K562 (cell line): ENCODE measurements around the gene BHLHE40. TPM values are rescaled to one million over a fixed set of nuclear protein-coding genes. Genes with fewer than 3 reads are reported as not detected.

Experiments used
- CBFA2T3 ChIP-seq: fragments of 450-650 bp; IDR thresholded peaks from 2 replicates; pipeline ENCODE4 v1.6.1; 2017
- COPS2 ChIP-seq: fragments of 450-650 bp; conservative IDR thresholded peaks from 2 replicates; pipeline ENCODE4 v1.6.1; 2016; ENCODE audit warnings: mild to moderate bottlenecking, moderate library complexity
- DNMT1 ChIP-seq: fragments of 450-650 bp; IDR thresholded peaks from 2 replicates; pipeline ENCODE4 v1.6.1; 2016; ENCODE audit warnings: antibody characterized with exemption, mild to moderate bottlenecking
- FOXA3 ChIP-seq, 2 experiments: fragments of 450-650 bp in 1 of 2; sonication (generic) in 1 of 2; formaldehyde crosslinking; IDR thresholded peaks in 1 of 2; conservative IDR thresholded peaks in 1 of 2; 2 replicates each; pipeline versions ENCODE4 v1.4.0 to v1.8.0; 2020 to 2022; ENCODE audit warnings: mild to moderate bottlenecking in 2 of 2, missing genetic modification reagents in 1 of 2
- GTF2E2 ChIP-seq: fragments of 200-800 bp; sonication (Bioruptor generic); IDR thresholded peaks from 2 replicates; pipeline ENCODE4 v1.6.1; 2016; ENCODE audit warnings: missing genetic modification characterization, missing compliant biosample characterization
- HDAC6 ChIP-seq: IDR thresholded peaks from 2 replicates; pipeline ENCODE4 v1.6.1; 2012; ENCODE audit warnings: low read depth, mild to moderate bottlenecking, control low read depth, inconsistent platforms, low read length, moderate library complexity
- KDM4B ChIP-seq, 2 experiments: fragments of 450-650 bp in 1 of 2; sonication (generic) in 1 of 2; IDR thresholded peaks; 2 replicates each; pipeline ENCODE4 v1.6.1; 2016 to 2017; ENCODE audit warnings: borderline replicate concordance in 2 of 2, antibody characterized with exemption in 1 of 2, low read depth in 1 of 2, mild to moderate bottlenecking in 1 of 2
- MXI1 ChIP-seq: IDR thresholded peaks from 2 replicates; pipeline ENCODE4 v1.6.1; 2011; ENCODE audit warnings: low read depth, mild to moderate bottlenecking, improper control_type of control experiment, low read length
- RFX7 ChIP-seq: fragments of 250-450 bp; sonication (Bioruptor Pico); IDR thresholded peaks from 2 replicates; pipeline ENCODE4 v1.5.1; 2021; ENCODE audit warnings: mild to moderate bottlenecking
- SAFB2 ChIP-seq: fragments of 200-400 bp; formaldehyde crosslinking; IDR thresholded peaks from 2 replicates; pipeline ENCODE4 v1.6.1; 2018; ENCODE audit warnings: borderline replicate concordance, low read length, low read depth, moderate library complexity; ENCODE audit not compliant: severe bottlenecking
- SAP30 ChIP-seq: fragments of 200-600 bp; sonication (generic); IDR thresholded peaks from 2 replicates; pipeline ENCODE4 v1.6.1; 2012; ENCODE audit warnings: borderline replicate concordance, low read depth, mild to moderate bottlenecking, moderate library complexity, low read length, control low read depth, inconsistent platforms; ENCODE audit not compliant: insufficient read depth, poor library complexity, severe bottlenecking
- TAF1 ChIP-seq: IDR thresholded peaks from 2 replicates; pipeline ENCODE4 v1.6.1; 2011; ENCODE audit warnings: mild to moderate bottlenecking, low read length, moderate library complexity; ENCODE audit not compliant: insufficient read depth, control insufficient read depth, severe bottlenecking; ENCODE audit errors: extremely low read depth
- TAF7 ChIP-seq: fragments of 450-650 bp; IDR thresholded peaks from 2 replicates; pipeline ENCODE4 v1.6.1; 2016; ENCODE audit warnings: missing genetic modification characterization, missing compliant biosample characterization
- ZBTB33 ChIP-seq: sonication (generic); formaldehyde crosslinking; IDR thresholded peaks from 2 replicates; pipeline ENCODE4 v1.8.1; 2023; ENCODE audit warnings: mild to moderate bottlenecking, missing genetic modification reagents
- ZFP1 ChIP-seq: fragments of 450-650 bp; formaldehyde crosslinking; IDR thresholded peaks from 2 replicates; pipeline ENCODE4 v1.4.0; 2020; ENCODE audit warnings: mild to moderate bottlenecking, mixed read lengths
- ZNF311 ChIP-seq: fragments of 250-450 bp; sonication (Bioruptor Pico); IDR thresholded peaks from 2 replicates; pipeline ENCODE4 v1.4.0; 2020; ENCODE audit warnings: mild to moderate bottlenecking, moderate library complexity
- ZNF436 ChIP-seq: fragments of 250-450, 450-650 bp; sonication (Bioruptor Pico); formaldehyde crosslinking; IDR thresholded peaks from 2 replicates; pipeline ENCODE4 v1.7.0; 2020; ENCODE audit warnings: mild to moderate bottlenecking
- polyA plus RNA-seq, 8 experiments: library from polyadenylated mRNA; depleted of rRNA in 4 of 8; stranded (reverse) in 5 of 8; unstranded in 3 of 8; fragments of >200 nt; fragmentation: Nextera tagmentation in 2 of 8; fragmentation: Illumina TruSeq in 1 of 8; extraction: Ambion mirVana in 2 of 8; extraction: Trizol in 1 of 8; gene quantifications; 2 replicates each; pipeline versions ENCODE4 v1.2.1 to v1.2.3, GENCODE V29; 2011 to 2014; ENCODE audit warnings: inconsistent platforms in 1 of 8, missing spikeins in 1 of 8
- total RNA-seq, 7 experiments: library from RNA; depleted of rRNA in 6 of 7; stranded (reverse); fragments of >200 nt in 6 of 7; fragmentation: Illumina TruSeq in 2 of 7; extraction: Trizol in 2 of 7; gene quantifications; 2 replicates each; pipeline versions ENCODE4 v1.2.1 to v1.2.3, GENCODE V29; 2011 to 2021; ENCODE audit warnings: low replicate concordance in 1 of 7
- TF ChIP-seq, protein P1 (sequence below): sonication (generic); formaldehyde crosslinking; IDR thresholded peaks from 2 replicates; pipeline ENCODE4 v1.4.0; 2020; ENCODE audit warnings: mild to moderate bottlenecking, missing genetic modification reagents
- TF ChIP-seq, protein P2 (sequence below), 3 experiments: fragments of 200-800 bp in 1 of 3; fragments of 250-450 bp in 1 of 3; fragments of 450-650 bp in 1 of 3; sonication (Bioruptor Pico) in 1 of 3; sonication (Bioruptor generic) in 1 of 3; formaldehyde crosslinking in 1 of 3; IDR thresholded peaks; 2 replicates each; pipeline versions ENCODE4 v1.6.1 to v1.8.0; 2016 to 2022; ENCODE audit warnings: mild to moderate bottlenecking in 2 of 3, missing genetic modification characterization in 2 of 3, missing compliant biosample characterization in 1 of 3, moderate library complexity in 1 of 3

Gene BHLHE40
- total and polyA plus RNA-seq, 9 of the 15 experiments (the other 6 are each of a cell fraction or from before 2014, with no cell fraction given), result 12.0 to 83.9 (median 31.4) TPM

DNA sequence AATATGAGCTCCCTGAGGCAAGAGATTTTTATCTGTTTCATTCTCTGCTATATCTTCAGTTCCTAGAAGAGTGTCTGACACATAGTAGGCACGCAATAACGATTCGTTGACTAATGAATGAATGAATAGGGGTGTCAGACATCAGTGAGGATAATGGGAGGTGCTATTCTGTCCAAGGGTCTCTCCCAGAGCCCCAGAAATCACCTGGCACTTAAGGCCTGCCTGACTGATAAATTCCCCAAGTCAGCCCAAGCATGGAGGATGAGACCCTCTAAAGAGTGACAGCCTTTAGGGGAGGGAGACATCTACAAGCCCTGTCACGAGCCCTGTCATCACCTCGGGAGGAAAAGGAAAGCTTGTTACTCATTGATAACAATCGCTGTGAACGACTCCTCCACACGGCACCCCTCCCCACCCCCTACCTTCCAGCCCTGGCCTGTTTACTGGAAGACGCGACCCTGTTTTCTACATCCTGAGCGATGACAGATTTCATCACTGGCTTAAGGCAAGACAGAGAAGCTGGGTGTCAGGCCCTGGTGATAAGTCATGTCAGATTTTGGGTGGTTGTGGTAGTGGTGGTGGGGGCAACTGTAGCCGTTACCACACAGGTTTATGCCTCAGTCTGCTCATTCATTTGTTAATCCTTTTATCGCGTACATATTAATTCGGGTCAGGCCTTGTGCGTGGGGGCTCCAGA, 23.1 kb downstream of the BHLHE40 start (continued):
- TF ChIP-seq DNMT1, result no peak
- TF ChIP-seq, protein P1, sequence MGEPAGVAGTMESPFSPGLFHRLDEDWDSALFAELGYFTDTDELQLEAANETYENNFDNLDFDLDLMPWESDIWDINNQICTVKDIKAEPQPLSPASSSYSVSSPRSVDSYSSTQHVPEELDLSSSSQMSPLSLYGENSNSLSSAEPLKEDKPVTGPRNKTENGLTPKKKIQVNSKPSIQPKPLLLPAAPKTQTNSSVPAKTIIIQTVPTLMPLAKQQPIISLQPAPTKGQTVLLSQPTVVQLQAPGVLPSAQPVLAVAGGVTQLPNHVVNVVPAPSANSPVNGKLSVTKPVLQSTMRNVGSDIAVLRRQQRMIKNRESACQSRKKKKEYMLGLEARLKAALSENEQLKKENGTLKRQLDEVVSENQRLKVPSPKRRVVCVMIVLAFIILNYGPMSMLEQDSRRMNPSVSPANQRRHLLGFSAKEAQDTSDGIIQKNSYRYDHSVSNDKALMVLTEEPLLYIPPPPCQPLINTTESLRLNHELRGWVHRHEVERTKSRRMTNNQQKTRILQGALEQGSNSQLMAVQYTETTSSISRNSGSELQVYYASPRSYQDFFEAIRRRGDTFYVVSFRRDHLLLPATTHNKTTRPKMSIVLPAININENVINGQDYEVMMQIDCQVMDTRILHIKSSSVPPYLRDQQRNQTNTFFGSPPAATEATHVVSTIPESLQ (CRISPR knock-in tag), result no peak
- no peak for TF ChIP-seq SAP30
- no peak for TF ChIP-seq SAFB2
- peak in 1 of 2 experiments; percentile 76; a peak in 2 of 4 replicates for TF ChIP-seq FOXA3 (CRISPR knock-in tag; conservative IDR thresholded peaks at IDR 0.05 in 1 of 2, IDR thresholded peaks at IDR 0.05 in 1 of 2)
- TF ChIP-seq GTF2E2 (tag), result no peak
- no peak for TF ChIP-seq HDAC6
- TF ChIP-seq TAF1, result no peak
- no peak for TF ChIP-seq MXI1
- no peak for TF ChIP-seq COPS2
- no peak for TF ChIP-seq RFX7
- 0 out of 2 replicates have a peak, but pooled peaks have one; percentile 10 for TF ChIP-seq ZFP1 (CRISPR knock-in tag)
- peak; percentile 6 for TF ChIP-seq ZNF311 (CRISPR knock-in tag)
- TF ChIP-seq CBFA2T3, result peak; percentile 90
- TF ChIP-seq ZBTB33 (CRISPR knock-in tag), result no peak
- TF ChIP-seq, protein P2, sequence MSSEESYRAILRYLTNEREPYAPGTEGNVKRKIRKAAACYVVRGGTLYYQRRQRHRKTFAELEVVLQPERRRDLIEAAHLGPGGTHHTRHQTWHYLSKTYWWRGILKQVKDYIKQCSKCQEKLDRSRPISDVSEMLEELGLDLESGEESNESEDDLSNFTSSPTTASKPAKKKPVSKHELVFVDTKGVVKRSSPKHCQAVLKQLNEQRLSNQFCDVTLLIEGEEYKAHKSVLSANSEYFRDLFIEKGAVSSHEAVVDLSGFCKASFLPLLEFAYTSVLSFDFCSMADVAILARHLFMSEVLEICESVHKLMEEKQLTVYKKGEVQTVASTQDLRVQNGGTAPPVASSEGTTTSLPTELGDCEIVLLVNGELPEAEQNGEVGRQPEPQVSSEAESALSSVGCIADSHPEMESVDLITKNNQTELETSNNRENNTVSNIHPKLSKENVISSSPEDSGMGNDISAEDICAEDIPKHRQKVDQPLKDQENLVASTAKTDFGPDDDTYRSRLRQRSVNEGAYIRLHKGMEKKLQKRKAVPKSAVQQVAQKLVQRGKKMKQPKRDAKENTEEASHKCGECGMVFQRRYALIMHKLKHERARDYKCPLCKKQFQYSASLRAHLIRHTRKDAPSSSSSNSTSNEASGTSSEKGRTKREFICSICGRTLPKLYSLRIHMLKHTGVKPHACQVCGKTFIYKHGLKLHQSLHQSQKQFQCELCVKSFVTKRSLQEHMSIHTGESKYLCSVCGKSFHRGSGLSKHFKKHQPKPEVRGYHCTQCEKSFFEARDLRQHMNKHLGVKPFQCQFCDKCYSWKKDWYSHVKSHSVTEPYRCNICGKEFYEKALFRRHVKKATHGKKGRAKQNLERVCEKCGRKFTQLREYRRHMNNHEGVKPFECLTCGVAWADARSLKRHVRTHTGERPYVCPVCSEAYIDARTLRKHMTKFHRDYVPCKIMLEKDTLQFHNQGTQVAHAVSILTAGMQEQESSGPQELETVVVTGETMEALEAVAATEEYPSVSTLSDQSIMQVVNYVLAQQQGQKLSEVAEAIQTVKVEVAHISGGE (CRISPR knock-in tag; IDR thresholded peaks at IDR 0.05), result 0 out of 6 replicates have a peak, but pooled peaks of 1 of the 3 experiments have one; percentile 37
- TF ChIP-seq TAF7 (tag), result 0 out of 2 replicates have a peak, but pooled peaks have one; percentile 14
- TF ChIP-seq KDM4B (IDR thresholded peaks at IDR 0.05; ENCODE audit: borderline replicate concordance in 2 of 2, low read depth in 1 of 2), result peak in 1 of 2 experiments; percentile 70; a peak in 1 of 4 replicates
- no peak for TF ChIP-seq ZNF436 (CRISPR knock-in tag)
